GM21786 (cell line): ENCODE data around the gene ZNF644.
"Not testable (repeated sequence)": the region's sequence is repeated elsewhere in the genome, so short reads cannot be mapped to it uniquely, and the experiment has no call there.

Experiments
- ATAC-seq: cut with Tn5 transposase; IDR thresholded peaks from one replicate; pipeline ENCODE4 v1.9.1; 2021; ENCODE audit not compliant: unreplicated experiment

ZNF644 gene

DNA sequence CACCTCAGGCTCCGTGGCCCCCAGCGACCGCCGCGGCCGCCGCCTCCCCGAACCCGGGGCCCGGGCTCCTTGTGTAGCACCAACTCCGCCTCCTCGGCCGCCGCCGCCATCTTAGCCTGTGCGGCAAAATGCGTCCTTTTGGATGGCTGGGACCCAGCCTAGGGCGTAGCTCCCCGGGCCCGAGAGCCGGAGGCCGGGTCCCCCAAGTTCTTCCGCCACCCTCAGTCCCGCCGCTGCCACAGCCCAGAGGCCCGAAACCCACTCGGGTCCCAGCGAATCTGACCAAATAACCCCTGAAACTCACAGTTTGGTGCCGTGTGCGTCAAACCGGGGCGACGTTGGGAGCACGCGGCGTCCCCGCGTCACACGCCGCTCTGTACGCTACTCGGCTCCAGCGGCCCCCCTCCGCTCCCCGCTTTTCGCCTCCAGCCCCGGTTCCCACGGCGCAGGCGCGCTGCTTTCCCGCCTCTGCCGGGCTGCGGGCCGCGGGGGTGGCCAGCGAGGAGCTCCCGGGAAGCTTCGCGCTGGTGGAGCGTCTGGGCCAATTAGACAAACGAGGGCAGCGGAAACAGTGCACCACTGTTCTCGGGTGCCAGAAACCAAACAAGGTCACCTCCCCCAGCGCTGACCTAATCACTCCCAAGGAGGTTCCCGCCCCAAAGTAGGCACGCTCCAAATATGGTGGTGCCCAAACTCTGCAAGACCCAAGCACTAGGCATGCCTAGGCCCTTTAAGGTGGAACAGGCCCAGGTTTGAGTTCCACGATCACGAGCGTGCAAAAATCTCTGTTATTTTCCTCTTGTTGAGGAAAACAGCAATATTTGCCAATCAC is at the start of gene ZNF644:
TSS of gene ZNF644 (minus strand) at position 350 of the 832 bp plus-strand sequence. CDS start 39,682 bp downstream, outside the sequence.
- ATAC-seq, result peak; percentile 78

DNA sequence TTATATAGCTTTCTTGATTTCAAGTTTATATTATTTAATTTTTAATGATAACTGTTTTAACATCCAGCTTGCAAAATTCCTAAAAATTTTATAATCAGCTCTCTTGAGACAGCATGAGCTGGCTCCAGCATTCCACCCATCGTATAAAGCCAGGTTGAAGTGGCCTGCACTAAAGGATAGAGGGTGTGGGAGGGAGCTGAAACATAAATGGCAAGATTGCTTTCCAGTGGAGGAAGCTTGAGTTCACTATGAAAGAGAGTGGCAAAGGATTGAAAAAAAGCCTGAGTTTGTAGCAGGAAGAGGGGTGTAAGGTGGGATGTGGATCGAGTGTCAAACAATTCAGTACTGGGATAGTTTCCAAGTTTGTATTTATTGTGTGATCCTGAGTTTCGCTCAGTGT is 48.5 kb upstream of the ZNF644 start:
- ATAC-seq, result no peak

- ATAC-seq, result no peak
These were observed 44.7 kb upstream of the ZNF644 start for GRCh38 chr1:91066538-91066937.

DNA sequence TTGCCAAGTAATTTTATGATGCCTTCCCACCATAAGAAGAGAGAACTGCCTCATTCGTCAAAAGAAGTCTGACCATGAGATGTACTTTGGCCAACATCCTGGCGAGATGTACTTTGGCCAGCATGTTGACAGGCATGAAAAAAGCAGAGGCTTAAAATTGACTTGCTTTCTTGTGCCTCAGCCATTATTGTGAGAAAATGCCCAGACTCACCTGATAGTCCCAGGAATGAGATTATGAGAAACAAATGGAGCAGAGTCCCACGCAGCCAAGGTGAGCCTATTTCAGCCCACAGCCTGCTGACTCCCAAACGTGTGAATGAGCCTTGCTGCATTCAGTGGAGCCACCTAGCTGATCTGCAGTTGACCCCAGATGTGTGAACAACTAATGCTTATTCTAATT is 43.5 kb upstream of the ZNF644 start:
- ATAC-seq, result no peak

DNA sequence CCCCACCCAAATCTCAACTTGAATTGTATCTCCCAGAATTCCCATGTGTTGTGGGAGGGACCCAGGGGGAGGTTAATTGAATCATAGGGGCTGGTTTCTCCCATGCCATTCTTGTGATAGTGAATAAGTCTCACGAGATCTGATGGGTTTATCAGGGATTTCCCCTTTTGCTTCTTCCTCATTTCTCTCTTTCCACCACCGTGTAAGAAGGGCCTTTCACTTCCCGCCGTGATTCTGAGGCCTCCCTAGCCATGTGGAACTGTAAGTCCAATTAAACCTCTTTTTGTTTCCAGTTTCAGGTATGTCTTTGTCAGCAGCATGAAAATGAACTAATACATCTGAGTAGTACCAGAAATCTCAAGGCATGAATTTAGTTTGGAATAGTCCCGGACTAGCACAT is 41.6 kb upstream of the ZNF644 start:
- not testable (repeated sequence) for ATAC-seq

DNA sequence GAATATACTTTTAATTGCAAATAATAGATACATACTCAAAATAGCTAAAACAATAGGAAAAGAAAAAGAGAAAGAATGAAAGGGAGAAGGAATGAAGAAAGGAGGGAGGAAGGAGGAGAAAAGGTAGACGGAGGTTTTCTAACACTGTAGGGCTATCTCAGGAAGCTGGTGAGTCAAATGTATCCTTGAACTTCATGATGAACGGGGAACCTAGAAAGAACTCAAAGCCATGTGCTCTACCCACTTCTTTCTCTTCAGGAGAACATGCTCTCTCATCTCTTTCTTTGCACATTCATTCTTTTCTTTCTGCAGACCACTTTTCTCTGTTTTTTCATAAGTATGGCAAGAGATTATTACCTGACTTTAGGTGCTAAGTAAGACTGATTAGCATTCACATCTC is 37.3 kb upstream of the ZNF644 start:
- ATAC-seq, result no peak

DNA sequence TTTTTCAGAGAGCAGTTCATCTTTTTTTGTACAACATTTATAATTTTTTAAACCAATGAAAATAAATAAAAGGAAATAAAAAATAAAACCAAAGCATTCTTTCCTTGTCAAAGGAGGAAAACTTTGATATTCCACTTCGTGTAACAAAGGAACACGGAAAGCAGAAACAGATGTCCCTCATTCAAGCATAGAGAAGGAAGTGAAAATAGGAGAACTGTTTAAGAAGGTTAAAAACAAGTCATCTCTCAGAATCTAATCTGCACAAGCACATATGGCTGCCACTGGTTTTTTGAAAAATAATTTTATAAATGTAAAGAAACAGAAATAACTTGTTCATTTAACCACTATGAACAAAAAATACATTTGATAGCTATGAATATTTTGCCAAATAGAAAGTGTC is 35.9 kb upstream of the ZNF644 start:
- peak; percentile 67 for ATAC-seq

GRCh38 chr1:91054780-91055481 is 33.1 kb upstream of the ZNF644 start:
- ATAC-seq, result peak; percentile 68

DNA sequence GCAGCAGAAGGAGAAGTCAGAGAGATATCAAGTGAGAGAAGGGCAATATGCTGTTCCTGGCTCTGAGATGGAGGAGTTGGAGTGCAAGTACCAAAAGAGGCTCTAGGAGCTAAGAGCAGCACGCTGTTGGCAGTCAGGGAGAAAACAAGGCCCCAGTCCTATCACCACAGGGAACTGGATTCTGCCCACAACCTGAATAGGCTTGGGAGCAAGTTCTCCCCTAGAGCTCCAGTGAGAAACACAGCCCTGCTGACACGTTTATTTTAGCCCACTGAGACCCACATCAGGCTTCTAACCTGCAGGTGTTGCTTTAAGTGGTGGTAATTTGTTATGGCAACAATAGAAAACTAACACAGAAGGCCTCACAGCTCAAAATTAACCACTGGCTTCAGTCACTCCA is 31.8 kb upstream of the ZNF644 start:
- no peak for ATAC-seq

GRCh38 chr1:91049551-91049950 is 27.7 kb upstream of the ZNF644 start:
- not testable (repeated sequence) for ATAC-seq

DNA sequence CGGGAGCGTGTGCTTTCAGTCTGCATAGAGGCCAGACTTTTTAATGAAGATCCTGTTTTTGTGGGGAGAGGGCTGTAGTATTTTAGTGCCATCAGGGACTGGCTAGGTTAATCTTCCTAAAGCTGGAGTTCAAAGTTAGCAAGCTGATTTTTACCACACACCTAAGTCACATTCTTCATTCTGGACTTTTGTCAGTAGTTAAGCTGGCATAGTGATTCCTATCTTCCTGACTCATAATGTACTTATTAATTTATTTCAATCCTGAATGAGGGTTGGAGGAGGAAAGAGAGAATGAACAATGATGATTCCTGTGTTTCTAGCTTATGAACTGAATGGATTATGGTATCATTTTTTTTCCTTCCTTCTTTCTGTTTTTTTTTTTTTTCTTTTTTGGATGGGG is 24.9 kb upstream of the ZNF644 start:
- no peak for ATAC-seq

GRCh38 chr1:91045284-91045683 is 23.4 kb upstream of the ZNF644 start:
- ATAC-seq, result no peak

DNA sequence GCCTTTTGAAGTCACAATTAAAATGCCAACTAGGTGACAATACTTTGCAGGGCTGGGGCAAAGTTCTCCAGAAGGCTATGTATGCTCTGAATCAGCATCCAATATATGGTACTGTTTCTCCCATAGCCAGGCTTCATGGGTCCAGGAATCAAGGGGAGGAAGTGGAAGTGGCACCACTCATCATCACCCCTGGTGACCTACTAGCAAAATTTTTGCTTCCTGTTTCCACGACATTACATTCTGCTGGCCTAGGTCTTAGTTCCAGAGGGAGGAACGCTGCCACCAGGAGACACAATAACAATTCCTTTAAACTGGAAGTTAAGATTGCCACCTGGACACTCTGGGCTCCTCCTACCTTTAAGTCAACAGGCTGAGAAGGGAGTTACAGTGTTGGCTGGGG is 22.9 kb upstream of the ZNF644 start:
- ATAC-seq, result not testable (repeated sequence)

- ATAC-seq, result not testable (repeated sequence)
These were observed 20.5 kb upstream of the ZNF644 start for GRCh38 chr1:91042372-91042771.

DNA sequence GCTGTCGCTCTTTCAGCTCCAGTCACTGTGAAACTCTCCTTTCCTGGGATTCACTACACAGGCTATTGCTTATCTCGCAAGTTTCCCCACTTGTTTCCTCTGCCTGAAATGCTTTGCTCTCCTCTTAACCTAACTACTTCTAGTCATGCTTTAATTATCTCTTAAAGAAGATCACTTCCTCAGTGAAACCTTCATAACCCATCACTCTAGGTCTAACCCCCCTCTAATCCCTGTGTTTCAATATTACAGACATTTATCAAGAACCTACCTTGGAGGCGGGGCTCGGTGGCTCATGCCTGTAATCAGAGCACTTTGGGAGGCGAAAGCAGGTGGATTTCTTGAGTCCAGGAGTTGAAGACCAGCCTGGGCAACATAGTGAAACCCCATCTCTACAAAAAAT is 16.7 kb upstream of the ZNF644 start:
- ATAC-seq, result no peak

- ATAC-seq, result no peak
These were observed 15.3 kb upstream of the ZNF644 start for GRCh38 chr1:91036894-91037829.

DNA sequence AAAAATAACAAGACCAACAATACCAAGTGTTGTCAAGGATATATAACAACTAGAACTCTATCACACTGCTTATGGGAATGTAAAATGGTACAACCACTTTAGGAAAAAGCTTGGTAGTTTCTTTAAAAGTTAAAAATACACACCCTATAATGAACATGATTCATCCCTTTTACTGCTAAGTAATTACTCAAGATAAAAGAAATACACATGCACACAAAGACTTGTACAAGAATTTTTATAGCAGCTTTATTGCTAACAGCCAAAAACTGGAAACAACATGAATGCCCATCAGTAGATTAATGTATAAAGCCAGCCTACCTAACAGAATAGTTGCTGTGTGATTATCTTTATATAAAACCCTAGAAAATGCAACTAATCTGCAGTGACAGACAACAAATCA is 10.5 kb upstream of the ZNF644 start:
- ATAC-seq, result no peak

- ATAC-seq, result no peak
These were observed 9.2 kb upstream of the ZNF644 start for GRCh38 chr1:91031081-91031480.

DNA sequence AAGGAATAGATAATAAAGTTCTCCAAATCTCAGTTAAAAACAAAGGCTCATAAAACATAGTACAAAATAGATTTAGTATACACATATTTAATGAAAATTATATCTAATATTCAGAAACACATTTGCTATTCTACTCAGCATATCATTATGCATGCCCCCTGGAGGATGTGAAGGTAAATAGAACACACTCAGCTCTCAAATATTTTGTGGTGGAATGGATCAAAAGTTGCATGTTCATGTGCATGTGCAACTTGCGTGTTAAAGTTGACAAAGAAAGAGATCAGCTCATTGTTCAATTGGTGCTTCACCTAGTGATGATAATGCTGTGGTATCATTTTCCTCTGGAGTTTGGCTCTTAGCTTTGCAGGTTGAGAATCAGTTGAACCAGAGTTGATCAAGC is 4.9 kb upstream of the ZNF644 start:
- no peak for ATAC-seq

DNA sequence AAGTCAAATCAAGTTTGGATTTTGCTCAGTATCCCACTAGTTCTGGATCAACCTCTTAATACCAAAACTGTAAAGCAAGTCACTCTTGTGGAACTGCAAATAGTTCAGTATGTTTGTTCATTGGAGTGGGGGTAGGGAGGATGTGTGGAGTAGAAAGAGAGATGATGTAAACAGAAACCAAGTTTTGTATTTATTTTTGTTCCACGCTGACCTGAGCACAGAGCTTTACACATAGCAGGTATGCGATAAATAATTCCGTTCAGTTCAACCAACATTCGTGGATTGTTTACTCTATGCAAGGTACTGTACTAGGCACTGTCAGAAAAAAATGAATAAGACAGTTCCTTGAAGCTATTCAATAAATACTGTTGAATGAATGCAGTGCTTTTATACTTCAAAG is 4.5 kb upstream of the ZNF644 start:
- ATAC-seq, result peak; percentile 16

DNA sequence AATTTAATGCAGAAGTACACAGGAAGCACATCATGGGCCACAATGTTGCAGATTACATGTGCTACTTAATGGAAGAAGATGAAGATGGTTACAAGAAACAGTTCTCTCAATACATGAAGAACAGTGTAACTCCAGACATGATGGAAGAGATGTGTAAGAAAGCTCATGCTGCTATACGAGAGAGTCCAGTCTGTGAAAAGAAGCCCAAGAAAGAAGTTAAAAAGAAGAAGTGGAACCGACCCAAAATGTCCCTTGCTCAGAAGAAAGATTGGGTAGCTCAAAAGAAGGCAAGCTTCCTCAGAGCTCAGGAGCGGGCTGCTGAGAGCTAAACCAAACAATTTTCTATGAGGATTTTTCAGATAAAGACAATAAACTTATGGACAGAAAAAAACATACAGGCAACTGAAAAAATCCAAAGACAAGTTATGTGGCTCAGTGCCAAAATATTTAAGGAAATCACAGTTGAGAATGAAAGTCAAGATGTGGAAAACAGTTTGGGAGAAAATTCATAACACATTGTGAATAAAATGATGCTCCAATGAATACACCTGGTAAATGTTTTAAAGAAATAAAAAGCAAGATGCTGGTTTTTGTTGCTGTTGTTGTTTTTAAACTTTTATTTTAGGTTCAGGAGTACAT is 2.8 kb upstream of the ZNF644 start:
- no peak for ATAC-seq
